Parathyroid adenoma (tissue), 2 donors: ENCODE data around the gene NKRF.
"Not testable (repeated sequence)": the region's sequence is repeated elsewhere in the genome, so short reads cannot be mapped to it uniquely, and the experiment has no call there.

Experiments used
- H2AFZ ChIP-seq: fragments of 300-600 bp; sonication (generic); one replicate; pipeline ENCODE4 v1.7.0; 2017; ENCODE audit warnings: antibody characterized with exemption, mild to moderate bottlenecking
- H3K27ac ChIP-seq: fragments of 300-600 bp; sonication (generic); one replicate; pipeline ENCODE4 v1.7.0; 2017
- H3K27me3 ChIP-seq: fragments of 300-600 bp; sonication (generic); one replicate; pipeline ENCODE4 v1.7.0; 2017; ENCODE audit warnings: low read length; ENCODE audit not compliant: control insufficient read depth, insufficient read depth
- H3K36me3 ChIP-seq: fragments of 300-600 bp; sonication (generic); one replicate; pipeline ENCODE4 v1.7.0; 2017; ENCODE audit warnings: low read length; ENCODE audit not compliant: control insufficient read depth, insufficient read depth
- H3K4me1 ChIP-seq: fragments of 300-600 bp; sonication (generic); one replicate; pipeline ENCODE4 v1.7.0; 2017; ENCODE audit warnings: control low read depth
- H3K4me2 ChIP-seq: fragments of 300-600 bp; sonication (generic); one replicate; pipeline ENCODE4 v1.7.0; 2017; ENCODE audit warnings: low read length
- H3K4me3 ChIP-seq: fragments of 300-600 bp; sonication (generic); one replicate; pipeline ENCODE4 v1.7.0; 2017; ENCODE audit warnings: low read depth, low read length
- H3K79me2 ChIP-seq: fragments of 300-600 bp; sonication (generic); one replicate; pipeline ENCODE4 v1.7.0; 2017; ENCODE audit warnings: control low read depth
- H3K9ac ChIP-seq: fragments of 300-600 bp; sonication (generic); one replicate; pipeline ENCODE4 v1.7.0; 2017; ENCODE audit warnings: mild to moderate bottlenecking
- H3K9me3 ChIP-seq: fragments of 300-600 bp; sonication (generic); one replicate; pipeline ENCODE4 v1.7.0; 2017; ENCODE audit warnings: low read length; ENCODE audit not compliant: control insufficient read depth
- TF ChIP-seq, protein P1 (sequence below): fragments of 300-600 bp; sonication (generic); IDR thresholded peaks from one replicate; pipeline ENCODE4 v1.7.0; 2017; ENCODE audit warnings: antibody characterized with exemption, mild to moderate bottlenecking
- donor health status: primary hyperparathyroidism.

NKRF gene

DNA sequence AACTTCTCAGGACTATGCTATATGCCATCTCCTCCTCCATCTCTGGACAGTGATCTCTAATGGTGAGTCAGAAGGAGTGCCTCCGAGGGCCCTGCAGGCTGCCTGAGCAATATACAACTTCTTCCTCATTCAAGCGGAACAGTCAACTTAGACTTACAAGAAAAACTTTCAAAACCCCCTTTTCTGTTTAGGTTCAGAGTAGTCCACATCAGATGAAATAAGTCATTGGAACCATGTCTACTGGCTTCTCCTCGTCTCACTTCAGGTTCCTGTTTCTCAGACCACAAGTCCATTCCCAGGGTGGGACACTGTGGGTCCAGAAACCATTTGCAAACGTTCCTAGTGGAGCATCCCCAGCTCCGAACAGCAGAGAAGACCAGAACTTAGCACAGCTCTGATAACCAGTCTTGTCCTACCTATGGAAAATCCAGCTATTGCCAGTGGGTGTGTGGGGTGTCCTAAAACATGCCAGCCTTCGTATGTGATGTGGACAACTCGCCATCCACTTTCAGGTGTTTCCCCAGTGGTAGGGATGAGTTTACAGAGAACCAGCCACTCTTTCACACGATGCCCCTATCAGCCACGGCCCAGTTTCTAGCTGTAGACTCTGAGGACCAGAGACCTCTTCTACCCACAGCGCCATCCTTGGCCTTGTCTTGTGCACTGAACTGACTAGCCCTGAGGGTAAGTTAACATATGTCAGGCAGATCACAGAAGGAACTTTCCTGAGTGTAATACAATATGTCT is 32.7 kb upstream of the NKRF start:
- Histone ChIP-seq H3K9ac (no peak overlapping the region), H3K9me3 (no peaks in the 10 kb centered on the region), H3K27ac (no peak overlapping the region), H3K4me3 (no peak overlapping the region), H3K79me2 (no peaks in the 10 kb centered on the region), H3K4me2 (no peak overlapping the region), H3K27me3 (no peaks in the 10 kb centered on the region), H2AFZ (no peak overlapping the region), H3K36me3 (no peaks in the 10 kb centered on the region), H3K4me1 (peaks cover 8% of the 10 kb centered on the region)
- TF ChIP-seq, protein P1, sequence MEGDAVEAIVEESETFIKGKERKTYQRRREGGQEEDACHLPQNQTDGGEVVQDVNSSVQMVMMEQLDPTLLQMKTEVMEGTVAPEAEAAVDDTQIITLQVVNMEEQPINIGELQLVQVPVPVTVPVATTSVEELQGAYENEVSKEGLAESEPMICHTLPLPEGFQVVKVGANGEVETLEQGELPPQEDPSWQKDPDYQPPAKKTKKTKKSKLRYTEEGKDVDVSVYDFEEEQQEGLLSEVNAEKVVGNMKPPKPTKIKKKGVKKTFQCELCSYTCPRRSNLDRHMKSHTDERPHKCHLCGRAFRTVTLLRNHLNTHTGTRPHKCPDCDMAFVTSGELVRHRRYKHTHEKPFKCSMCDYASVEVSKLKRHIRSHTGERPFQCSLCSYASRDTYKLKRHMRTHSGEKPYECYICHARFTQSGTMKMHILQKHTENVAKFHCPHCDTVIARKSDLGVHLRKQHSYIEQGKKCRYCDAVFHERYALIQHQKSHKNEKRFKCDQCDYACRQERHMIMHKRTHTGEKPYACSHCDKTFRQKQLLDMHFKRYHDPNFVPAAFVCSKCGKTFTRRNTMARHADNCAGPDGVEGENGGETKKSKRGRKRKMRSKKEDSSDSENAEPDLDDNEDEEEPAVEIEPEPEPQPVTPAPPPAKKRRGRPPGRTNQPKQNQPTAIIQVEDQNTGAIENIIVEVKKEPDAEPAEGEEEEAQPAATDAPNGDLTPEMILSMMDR, result no peak

DNA sequence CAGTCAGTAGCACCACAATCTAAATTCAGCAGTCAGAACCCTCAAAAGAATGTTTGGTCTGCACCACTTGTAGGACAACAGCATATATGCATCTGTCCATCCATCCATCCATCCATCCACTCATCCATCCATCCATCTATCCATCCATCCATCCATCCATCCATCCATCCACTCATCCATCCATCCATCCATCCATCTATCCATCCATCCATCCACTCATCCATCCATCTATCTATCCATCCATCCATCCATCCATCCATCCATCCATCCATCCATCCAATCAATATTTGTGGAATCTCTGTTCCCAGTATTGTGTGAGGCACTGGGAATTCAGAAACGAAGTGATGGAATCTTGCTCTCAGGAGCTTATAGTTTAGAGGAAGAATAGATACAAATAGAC is 31.2 kb upstream of the NKRF start:
- H3K4me1 ChIP-seq, H3K9me3 ChIP-seq, H3K79me2 ChIP-seq, H3K4me2 ChIP-seq, H3K36me3 ChIP-seq, H3K4me3 ChIP-seq, H3K27ac ChIP-seq, H2AFZ ChIP-seq, H3K27me3 ChIP-seq, H3K9ac ChIP-seq: not testable (repeated sequence)

DNA sequence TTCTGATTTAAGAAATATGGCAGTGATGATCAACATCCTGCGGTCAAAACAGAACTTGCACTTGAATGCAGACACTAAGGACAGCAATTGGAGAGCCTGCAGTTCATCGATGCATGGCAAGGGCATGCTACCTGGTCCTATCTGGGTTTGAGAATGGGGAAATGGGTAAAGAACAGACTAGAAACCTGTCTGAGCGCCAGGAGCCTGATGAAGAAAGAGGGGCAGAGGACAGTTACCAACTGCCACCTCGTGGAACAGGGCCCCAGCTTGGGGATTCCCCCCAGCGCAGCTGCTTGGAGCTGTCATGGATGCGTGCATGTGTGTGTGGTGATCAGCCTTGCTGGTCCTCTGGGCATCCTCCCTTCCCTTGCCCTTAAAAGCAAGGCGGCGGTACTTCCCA is 30.2 kb upstream of the NKRF start:
- Histone ChIP-seq H3K4me1 (no peaks in the 10 kb centered on the region), H3K27ac (no peak overlapping the region), H2AFZ (no peak overlapping the region), H3K9ac (no peak overlapping the region), H3K9me3 (no peaks in the 10 kb centered on the region), H3K27me3 (no peaks in the 10 kb centered on the region), H3K36me3 (no peaks in the 10 kb centered on the region), H3K4me2 (no peak overlapping the region), H3K79me2 (no peaks in the 10 kb centered on the region), H3K4me3 (no peak overlapping the region)
- TF ChIP-seq, protein P1, result no peak

DNA sequence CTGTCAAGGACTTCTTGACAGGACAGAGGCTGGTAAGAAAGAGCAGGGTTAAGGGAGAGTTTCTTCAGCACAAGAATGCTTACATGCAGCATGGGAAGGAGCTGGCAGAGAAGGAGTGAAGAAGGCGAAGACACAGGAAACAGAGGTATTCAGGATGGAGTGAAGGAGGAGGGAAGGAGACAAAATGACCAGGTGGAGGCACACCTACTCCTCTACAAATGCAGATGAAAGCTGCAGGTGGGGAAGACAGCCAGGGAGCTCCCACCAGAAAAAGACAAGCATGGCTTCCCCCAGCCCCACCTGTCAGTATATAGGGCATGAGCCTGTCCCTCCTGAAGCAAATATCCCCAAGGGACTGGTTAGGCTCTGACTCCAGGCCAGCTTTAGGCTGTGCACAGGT is 29.6 kb upstream of the NKRF start:
- Histone ChIP-seq H3K79me2 (no peaks in the 10 kb centered on the region), H3K9me3 (no peaks in the 10 kb centered on the region), H3K36me3 (no peaks in the 10 kb centered on the region), H3K27ac (no peak overlapping the region), H3K4me2 (no peak overlapping the region), H3K9ac (no peak overlapping the region), H3K27me3 (no peaks in the 10 kb centered on the region), H3K4me3 (no peak overlapping the region), H2AFZ (no peak overlapping the region), H3K4me1 (no peaks in the 10 kb centered on the region)
- TF ChIP-seq, protein P1, result no peak

DNA sequence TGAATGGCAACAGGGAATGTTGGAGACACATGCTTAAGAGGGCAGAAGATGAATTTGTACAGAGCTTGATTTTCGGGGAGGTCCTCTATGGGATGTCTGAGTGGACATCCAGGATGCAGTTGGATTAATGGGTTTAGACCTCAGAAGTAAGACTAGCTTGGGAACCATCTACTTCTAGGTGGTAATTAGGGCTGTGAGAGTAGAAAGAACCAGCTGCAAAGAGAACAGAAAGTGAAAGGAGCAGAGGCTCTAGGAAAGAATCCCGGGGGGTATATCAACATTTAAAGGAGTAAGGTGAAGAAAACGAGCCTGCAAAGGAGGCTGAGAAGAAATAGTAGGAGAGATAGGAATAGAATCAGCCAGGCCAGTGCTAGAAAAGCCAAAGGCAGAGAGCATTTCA is 29.0 kb upstream of the NKRF start:
- no peaks in the 10 kb centered on the region for H3K36me3 ChIP-seq
- H2AFZ ChIP-seq, result no peak overlapping the region
- no peak overlapping the region for H3K9ac ChIP-seq
- H3K4me3 ChIP-seq, result no peak overlapping the region
- H3K4me1 ChIP-seq, result no peaks in the 10 kb centered on the region
- H3K9me3 ChIP-seq, result no peaks in the 10 kb centered on the region
- TF ChIP-seq, protein P1, result no peak
- no peaks in the 10 kb centered on the region for H3K79me2 ChIP-seq
- H3K27me3 ChIP-seq, result no peaks in the 10 kb centered on the region
- H3K27ac ChIP-seq, result no peak overlapping the region
- H3K4me2 ChIP-seq, result no peak overlapping the region
